RPMI7951 (cell line): ENCODE data around the gene RASL11A. TPM values are rescaled to one million over a fixed set of nuclear protein-coding genes. Genes with fewer than 3 reads are reported as not detected.
A peak's percentile ranks its signal among the peaks of the same experiment; 100 is the strongest.
"Not testable (repeated sequence)": the region's sequence is repeated elsewhere in the genome, so short reads cannot be mapped to it uniquely, and the experiment has no call there.

ENCODE experiments used
- DNase-seq: peaks from one replicate; pipeline ENCODE4 v3.0.0-alpha.2; 2012; ENCODE audit warnings: low read depth
- total RNA-seq: library from RNA; depleted of rRNA; stranded (reverse); fragments of >200 nt; shearing (Covaris generic); gene quantifications from 2 replicates; pipeline ENCODE4 v1.2.3, GENCODE V29; 2014

Gene RASL11A
- total RNA-seq, 1 experiment from 2014 or later: 2.8 TPM

GRCh38 chr13:27267596-27267995 is 3.0 kb upstream of the RASL11A start:
- DNase-seq: no peak

DNA sequence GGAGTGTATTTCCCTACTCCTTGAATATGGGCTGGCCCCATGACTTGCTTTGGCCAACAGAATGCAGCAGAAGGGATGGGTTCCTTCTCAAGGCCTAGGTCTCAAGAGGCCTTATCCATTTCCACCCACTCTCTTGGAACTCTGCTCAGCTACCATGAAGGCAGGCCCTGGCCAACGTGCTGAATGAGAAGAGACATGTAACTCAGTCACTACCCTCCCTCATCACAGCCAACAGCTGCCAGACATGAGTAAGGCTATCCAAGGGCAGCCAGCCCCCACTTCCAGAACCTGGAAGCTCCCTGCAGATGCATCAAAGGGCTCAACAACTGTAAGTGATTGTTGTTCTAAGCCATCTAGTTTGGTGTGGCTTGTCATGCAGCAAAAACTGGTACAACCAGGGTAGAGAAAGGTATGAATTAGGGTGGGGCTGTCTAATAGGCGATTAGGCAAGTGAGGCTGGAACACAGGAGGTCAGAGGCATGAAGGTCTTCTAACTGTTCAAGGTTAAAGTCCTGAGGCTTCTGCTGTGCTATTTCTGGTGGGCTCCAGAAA is 1.4 kb upstream of the RASL11A start:
- no peak for DNase-seq

DNA sequence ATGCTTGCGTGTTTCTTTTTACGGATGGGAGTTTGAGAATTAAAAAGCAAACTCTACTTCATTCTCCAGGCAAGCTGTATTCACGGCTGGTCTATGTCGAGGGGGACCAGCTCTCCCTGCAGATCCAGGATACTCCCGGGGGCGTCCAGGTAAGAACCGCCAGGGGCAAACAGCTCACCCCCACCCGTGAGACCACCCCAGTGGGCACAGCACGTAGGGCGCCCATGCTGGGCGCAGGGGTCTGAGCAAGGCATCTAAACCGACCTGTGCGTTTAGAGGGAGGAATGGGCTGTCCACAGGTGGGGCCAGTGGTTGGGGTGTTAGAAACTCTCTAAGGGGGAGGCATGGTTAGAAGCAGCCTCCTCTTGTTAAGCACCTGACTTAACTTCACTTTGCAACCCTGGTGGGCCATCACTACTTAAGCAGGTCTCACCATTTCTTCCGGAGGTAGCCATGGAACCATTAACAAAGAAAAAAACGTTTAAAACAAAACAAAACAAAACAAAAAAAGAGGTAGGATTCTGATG is 1.0 kb downstream of the RASL11A start:
- DNase-seq: no peak

DNA sequence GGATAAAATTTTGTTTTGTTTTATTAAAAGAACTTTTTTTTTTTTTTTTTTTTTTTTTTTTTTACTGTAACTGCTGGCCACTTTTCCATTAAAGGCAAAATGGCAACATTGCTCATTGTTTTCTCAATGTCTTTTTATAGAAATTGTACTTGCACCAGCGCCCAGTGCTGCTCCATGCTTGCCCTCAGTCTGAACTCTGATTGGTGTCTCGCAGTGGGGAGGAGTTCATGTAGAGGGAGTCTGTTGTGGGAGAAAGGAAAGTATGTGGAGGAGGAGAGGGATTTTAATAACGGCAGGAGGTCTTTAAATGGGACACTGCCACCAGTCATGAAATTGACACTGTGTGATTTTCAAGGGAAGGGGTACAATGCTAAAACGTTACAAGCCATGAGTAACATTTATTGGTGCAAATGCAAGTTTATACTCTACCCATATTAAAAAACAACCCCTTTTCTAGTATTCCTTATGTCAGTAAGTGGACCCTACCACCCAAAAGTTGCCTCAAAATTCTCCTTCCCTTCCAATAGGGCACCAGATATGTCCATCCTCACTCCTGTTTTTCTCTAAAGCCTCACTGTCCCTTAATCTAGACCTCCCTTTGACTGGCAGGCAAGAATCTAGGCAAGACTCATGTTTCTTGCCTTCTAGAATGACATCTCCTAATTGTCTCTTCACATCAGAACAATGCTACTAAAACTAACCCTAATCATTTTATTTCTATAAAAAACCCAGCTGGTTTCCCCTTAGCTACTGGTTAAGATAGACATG is 3.2 kb downstream of the RASL11A start:
- DNase-seq: peak; percentile 34

- no peak for DNase-seq
These were observed 4.0 kb downstream of the RASL11A start for GRCh38 chr13:27274631-27275030.

DNA sequence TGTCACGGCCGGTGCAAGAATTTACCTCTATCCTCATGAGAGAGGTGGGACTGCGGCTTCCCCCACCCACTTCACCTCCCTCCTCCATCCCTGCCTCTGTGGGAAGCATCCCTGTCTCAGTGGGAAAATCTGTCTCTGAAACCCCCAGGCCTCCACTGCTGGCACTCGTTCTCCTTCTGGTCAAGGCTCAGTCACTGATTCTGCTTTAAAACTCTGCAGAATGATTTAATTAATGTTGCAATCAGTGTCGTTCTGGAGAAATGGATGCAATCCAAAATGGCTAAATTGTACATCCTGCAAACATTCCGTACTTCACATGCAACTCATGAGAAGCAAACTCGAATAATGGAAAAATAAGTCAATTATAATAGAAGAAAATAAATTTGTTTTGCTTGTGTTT is 5.6 kb downstream of the RASL11A start:
- no peak for DNase-seq

DNA sequence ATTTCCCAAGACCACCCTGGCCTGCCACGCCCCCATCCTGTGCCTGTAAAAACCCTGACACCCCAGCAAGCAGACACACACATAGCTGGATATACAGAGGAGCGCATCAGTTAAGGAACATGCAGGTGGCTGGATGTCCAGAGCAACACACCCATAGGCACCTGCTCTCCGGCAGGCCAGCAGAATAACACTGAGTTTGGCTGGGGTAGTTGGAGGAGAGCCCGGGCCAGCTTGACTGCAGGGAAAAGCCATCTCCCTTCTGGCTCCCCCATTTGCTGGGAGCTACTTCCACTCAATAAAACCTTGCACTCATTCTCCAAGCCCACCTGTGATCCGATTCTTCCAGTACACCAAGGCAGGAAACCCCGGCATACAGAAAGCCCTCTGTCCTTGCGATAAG is 8.9 kb downstream of the RASL11A start:
- no peak for DNase-seq

GRCh38 chr13:27280009-27280656 is 9.5 kb downstream of the RASL11A start:
- peak; percentile 31 for DNase-seq

DNA sequence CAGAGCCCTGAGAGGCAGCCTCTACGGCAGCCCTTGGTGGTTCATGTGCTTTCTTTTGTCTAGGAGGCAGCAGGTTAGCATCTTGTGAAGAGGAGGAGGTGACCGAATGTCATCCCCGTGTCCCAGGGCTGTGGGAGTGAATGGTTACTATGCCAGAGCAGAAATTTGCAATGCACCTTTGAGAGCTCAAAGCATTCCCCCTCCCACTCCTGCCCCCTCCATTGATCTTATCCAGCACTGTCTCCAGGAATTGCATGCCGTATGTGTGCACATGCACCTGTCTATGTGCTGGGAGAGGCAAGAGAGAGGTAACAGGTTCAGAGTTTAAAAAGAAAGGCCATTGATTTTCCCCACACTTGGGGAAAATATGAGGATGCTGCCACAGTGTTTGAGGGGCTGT is 10.2 kb downstream of the RASL11A start:
- no peak for DNase-seq

- DNase-seq: no peak
These were observed 10.8 kb downstream of the RASL11A start for GRCh38 chr13:27281420-27281819.

DNA sequence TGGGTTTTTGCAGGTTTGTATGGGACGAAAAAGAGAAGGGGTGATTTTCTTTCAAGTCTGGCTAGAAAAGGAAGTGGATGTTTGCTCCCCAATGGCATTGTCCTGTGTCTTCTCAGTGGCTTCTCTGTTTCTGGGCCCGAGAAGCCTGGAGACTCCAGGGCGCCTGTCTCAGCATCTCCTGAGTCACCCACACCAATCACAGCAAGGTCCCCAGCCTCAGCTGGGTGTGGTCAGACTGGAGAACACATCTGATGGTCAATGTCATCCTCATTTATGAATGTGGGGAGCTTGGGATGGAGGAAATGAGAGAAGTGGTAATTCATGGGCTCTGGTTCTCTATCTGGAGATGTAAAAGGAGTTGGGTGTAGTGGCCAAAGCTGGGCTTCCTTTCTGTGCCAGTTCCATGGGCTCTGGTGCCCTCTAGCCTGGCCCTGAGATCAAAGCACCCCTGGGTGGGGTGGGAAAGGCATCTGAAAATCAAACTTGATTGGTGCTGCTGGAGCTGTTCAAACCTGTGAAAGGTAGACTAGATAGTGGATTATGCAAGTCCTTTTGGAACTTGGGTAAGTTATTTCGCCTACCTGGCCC is 13.4 kb downstream of the RASL11A start:
- DNase-seq: peak; percentile 32

DNA sequence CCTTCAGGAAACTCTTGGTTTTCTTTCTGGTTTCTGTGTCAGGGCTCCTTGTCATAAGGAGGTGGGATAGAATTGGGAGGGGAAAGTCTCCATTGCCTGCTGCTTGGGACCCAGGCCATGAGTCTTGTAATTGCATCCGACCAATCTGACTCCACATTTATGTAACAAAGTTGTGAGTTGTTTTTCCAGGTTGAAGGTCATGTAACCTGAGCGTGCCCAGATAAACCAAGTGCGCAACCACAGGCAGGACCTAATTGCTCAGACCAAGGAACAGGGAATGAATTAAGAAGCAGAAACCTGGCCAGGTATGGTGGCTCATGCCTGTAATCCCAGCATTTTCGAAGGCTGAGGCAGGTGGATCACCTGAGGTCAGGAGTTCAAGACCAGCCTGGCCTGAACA is 17.8 kb downstream of the RASL11A start:
- DNase-seq: no peak

DNA sequence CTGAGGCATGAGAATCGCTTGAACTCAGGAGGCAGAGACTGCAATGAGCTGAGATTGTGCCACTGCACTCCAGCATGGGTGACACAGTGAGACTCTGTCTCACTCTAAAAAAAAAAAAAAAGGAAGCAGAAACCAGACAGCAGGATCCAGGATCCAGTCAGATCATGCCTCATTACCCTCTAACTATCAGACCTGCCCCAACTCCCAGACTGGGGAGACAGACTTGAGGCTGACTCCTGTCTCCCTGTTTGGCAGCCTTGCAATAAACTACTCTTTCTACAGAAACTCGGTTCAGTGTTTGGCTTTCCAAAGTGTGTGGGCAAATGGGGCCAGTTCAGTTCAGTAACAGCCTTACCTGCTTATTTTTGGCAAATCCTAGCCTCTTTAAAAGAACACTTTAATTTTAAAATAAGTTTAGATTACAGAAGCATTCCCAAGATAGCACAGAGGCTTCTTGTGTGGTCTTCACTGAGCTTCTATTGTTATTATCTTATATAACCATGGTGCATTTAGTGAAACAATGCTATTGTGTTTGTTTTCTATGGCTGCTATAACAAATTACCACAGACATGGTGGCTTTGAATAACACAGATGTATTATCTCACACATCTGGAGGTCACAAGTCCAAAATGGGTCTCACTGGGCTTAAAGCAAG is 18.5 kb downstream of the RASL11A start:
- DNase-seq: no peak

- no peak for DNase-seq
These were observed 20.1 kb downstream of the RASL11A start for GRCh38 chr13:27290715-27291114.

GRCh38 chr13:27291967-27292366 is 21.3 kb downstream of the RASL11A start:
- DNase-seq: not testable (repeated sequence)

DNA sequence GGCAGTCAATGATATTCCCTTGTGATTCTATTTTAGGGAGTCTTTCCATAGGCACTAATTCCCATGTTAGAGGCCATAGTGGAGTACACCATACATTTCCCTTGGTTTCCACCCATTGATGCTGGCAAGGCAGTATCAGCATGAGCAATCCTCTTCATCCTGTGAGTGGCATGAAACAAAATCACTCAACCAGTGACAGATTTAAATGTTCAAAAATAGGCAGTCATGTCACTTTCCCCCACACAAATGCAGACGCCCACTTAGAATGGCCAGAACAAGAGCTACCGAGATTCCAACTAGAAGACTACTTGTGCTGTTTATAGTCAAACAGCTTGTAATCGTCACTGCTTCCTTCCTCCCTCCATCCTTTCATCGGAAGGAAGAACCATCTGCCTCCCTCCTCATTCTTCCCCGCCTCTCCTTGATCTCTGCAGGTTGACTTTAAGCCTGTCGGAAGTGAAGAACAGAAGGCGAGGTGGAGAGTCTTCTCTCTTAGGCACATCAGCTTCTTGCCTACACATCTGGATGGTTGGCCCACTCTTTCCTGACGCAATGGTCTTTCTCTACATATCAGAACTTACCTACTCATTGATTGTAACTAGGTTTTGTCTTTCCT is 22.6 kb downstream of the RASL11A start:
- no peak for DNase-seq

- DNase-seq: no peak
These were observed 23.4 kb downstream of the RASL11A start for GRCh38 chr13:27293873-27294515.

- DNase-seq: no peak
These were observed 24.5 kb downstream of the RASL11A start for GRCh38 chr13:27295096-27295495.

DNA sequence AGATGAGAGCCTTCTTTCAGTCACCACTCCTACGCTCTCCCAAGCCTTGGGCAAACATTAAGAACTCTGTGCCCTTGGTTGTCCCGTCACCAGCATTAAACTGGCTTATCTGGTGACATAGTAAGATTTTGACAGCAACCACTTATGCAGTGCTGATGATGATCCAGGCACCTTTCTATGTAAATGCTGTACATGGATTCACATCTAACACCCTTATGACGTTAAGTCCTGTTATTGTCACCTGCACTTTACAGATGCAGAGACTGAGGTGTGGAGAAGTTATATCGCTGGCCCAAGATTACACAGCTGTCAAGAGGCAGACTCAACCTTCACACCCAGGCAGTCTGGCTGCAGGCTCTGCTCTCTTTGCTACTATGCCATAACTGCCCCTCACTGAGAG is 25.0 kb downstream of the RASL11A start:
- no peak for DNase-seq

DNA sequence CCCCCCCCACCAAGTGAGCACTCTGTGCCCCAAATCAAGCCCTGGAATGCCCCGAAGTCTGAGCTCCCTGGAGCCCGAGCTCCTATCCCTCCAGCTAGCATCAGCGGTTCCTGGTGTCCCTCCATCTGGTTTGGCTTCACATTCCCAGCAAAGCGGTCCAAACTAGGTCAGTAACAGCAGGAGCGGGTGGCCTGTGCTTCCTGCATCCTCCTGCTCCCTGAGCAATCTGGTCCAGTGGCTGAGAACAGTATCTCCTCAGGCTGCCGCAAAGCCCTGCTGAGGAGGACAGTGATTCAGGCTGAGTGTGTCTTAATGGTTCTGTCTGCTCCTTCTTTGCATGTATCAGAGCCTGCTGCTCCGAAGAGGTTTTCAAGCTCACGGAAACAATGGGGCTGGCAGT is 25.9 kb downstream of the RASL11A start:
- DNase-seq: no peak

DNA sequence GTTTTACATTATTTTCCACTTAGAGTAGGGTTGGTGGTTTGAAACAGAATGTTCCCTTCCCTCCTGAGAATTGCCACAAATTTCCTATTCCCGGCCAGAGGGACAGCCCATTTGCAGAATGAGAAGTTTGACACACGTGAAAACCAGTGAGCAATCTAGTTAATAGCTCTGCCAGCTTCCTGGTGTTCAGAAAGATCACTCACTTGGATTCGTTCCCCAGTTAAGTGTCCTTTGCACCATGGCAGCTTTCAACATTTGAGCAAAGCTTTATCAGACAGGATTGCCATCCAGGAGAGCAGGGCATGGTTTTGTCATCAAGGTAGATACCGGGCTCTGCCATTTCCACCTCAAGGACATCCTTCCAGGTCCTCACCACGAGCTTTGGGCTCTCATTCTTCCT is 28.2 kb downstream of the RASL11A start:
- DNase-seq: no peak
